Activated CD4-positive, alpha-beta memory T cell treated with anti-CD3 and anti-CD28 coated beads, Interleukin-2, amount 10 ng/mL, durations not matched to agents 7 days and 5 days (primary cell): ENCODE measurements around the gene TRAF5. TPM values are rescaled to one million over a fixed set of nuclear protein-coding genes. Genes with fewer than 3 reads are reported as not detected.
"Not testable (repeated sequence)": the region's sequence is repeated elsewhere in the genome, so short reads cannot be mapped to it uniquely, and the experiment has no call there.

Experiments used
- CTCF ChIA-PET: fragments of 350-600 bp; sonication (Branson Sonifier 250); formaldehyde crosslinking; loops from one replicate; lab custom pipeline; 2021; ENCODE audit warnings: antibody characterized with exemption, inconsistent platforms; lab: Charles Lee
- POLR2A ChIA-PET: fragments of 350-600 bp; sonication (Branson Sonifier 250); formaldehyde crosslinking; loops from one replicate; lab custom pipeline; 2021; ENCODE audit warnings: antibody characterized with exemption; lab: Charles Lee
- DNase-seq: peaks from one replicate; pipeline ENCODE4 v3.0.0-alpha.2; 2020
- H3K27ac Mint-ChIP-seq: one replicate; pipeline ENCODE4 v1.8.0; 2021; ENCODE audit warnings: mild to moderate bottlenecking, mixed read lengths
- H3K27me3 Mint-ChIP-seq: one replicate; pipeline ENCODE4 v1.8.0; 2021; ENCODE audit warnings: mixed read lengths
- H3K36me3 Mint-ChIP-seq: one replicate; pipeline ENCODE4 v1.8.0; 2021; ENCODE audit warnings: low read depth, mixed read lengths
- H3K4me1 Mint-ChIP-seq: one replicate; pipeline ENCODE4 v1.8.0; 2021; ENCODE audit warnings: mixed read lengths
- H3K4me3 Mint-ChIP-seq: one replicate; pipeline ENCODE4 v1.8.0; 2021; ENCODE audit warnings: mild to moderate bottlenecking, mixed read lengths
- H3K9me3 Mint-ChIP-seq: one replicate; pipeline ENCODE4 v1.8.0; 2021; ENCODE audit warnings: mixed read lengths
- total RNA-seq, 2 experiments: library from RNA; stranded (reverse); gene quantifications; one replicate each; pipeline ENCODE4 v1.2.3, GENCODE V29; 2021

TRAF5 gene
- total RNA-seq, 2 experiments from 2014 or later, result 67.9 to 68.4 TPM

GRCh38 chr1:211318576-211319280 is 7.9 kb upstream of the TRAF5 start:
- H3K9me3 Mint-ChIP-seq, result no peaks in the 10 kb centered on the region
- POLR2A ChIA-PET, result interaction anchor here (0.5 to 1.6 kb wide), 2 partner anchors 8 to 13 kb away, joined by 3 to 4 read pairs; partner anchors contain the start of gene TRAF5
- no peak overlapping the region for H3K27ac Mint-ChIP-seq
- peaks cover 19% of the 10 kb centered on the region for H3K36me3 Mint-ChIP-seq
- H3K27me3 Mint-ChIP-seq, result no peaks in the 10 kb centered on the region
- peaks cover 27% of the 10 kb centered on the region for H3K4me1 Mint-ChIP-seq
- H3K4me3 Mint-ChIP-seq, result no peak overlapping the region
- CTCF ChIA-PET, result interaction anchor here (1.1 kb wide), 2 partner anchors 28 to 60 kb away, joined by 3 read pairs; no protein-coding TSS in a partner anchor
- no peak for DNase-seq

- H3K4me1 Mint-ChIP-seq, result peaks cover 32% of the 10 kb centered on the region
- DNase-seq, result no peak
- CTCF ChIA-PET, result no interaction called here
- H3K9me3 Mint-ChIP-seq, result no peaks in the 10 kb centered on the region
- H3K4me3 Mint-ChIP-seq, result no peak overlapping the region
- no peak overlapping the region for H3K27ac Mint-ChIP-seq
- H3K27me3 Mint-ChIP-seq, result no peaks in the 10 kb centered on the region
- H3K36me3 Mint-ChIP-seq, result peaks cover 12% of the 10 kb centered on the region
- POLR2A ChIA-PET, result no interaction called here
These were observed 6.7 kb upstream of the TRAF5 start for GRCh38 chr1:211319892-211320291.

GRCh38 chr1:211320980-211321379 is 5.7 kb upstream of the TRAF5 start:
- no peaks in the 10 kb centered on the region for H3K27me3 Mint-ChIP-seq
- H3K4me3 Mint-ChIP-seq, result no peak overlapping the region
- H3K9me3 Mint-ChIP-seq, result no peaks in the 10 kb centered on the region
- POLR2A ChIA-PET, result no interaction called here
- CTCF ChIA-PET, result interaction anchor here (0.7 to 6.2 kb wide), 4 partner anchors 15 to 193 kb away, joined by 3 to 55 read pairs (median 4); no protein-coding TSS in a partner anchor
- H3K36me3 Mint-ChIP-seq, result peaks cover 11% of the 10 kb centered on the region
- DNase-seq, result no peak
- H3K4me1 Mint-ChIP-seq, result peaks cover 41% of the 10 kb centered on the region
- H3K27ac Mint-ChIP-seq, result no peak overlapping the region

- H3K4me3 Mint-ChIP-seq, H3K27me3 Mint-ChIP-seq, H3K27ac Mint-ChIP-seq, H3K9me3 Mint-ChIP-seq, DNase-seq, POLR2A ChIA-PET: not testable (repeated sequence)
- CTCF ChIA-PET, result interaction anchor here (0.7 to 6.2 kb wide), 4 partner anchors 61 to 1430 kb away, joined by 3 to 55 read pairs (median 4); no protein-coding TSS in a partner anchor
- Mint-ChIP-seq H3K4me1 (peaks cover 45% of the 10 kb centered on the region), H3K36me3 (peaks cover 15% of the 10 kb centered on the region)
These were observed 5.0 kb upstream of the TRAF5 start for GRCh38 chr1:211321646-211322045.

GRCh38 chr1:211323156-211324063 is 3.2 kb upstream of the TRAF5 start:
- Mint-ChIP-seq H3K9me3 (no peaks in the 10 kb centered on the region), H3K36me3 (peaks cover 7% of the 10 kb centered on the region), H3K27me3 (no peaks in the 10 kb centered on the region), H3K4me3 (no peak overlapping the region), H3K27ac (no peak overlapping the region), H3K4me1 (peaks cover 52% of the 10 kb centered on the region)
- POLR2A ChIA-PET, result interaction anchor here (0.6 to 1.4 kb wide), 6 partner anchors 9 to 155 kb away, joined by 3 to 5 read pairs (median 4); no protein-coding TSS in a partner anchor
- DNase-seq, result peak; percentile 77
- CTCF ChIA-PET, result interaction anchor here (0.6 to 6.2 kb wide), 39 partner anchors 9 to 323 kb away, joined by 3 to 55 read pairs (median 5); no protein-coding TSS in a partner anchor

GRCh38 chr1:211324992-211325775 is 1.4 kb upstream of the TRAF5 start:
- H3K9me3 Mint-ChIP-seq, result no peaks in the 10 kb centered on the region
- peaks cover 65% of the 10 kb centered on the region for H3K4me1 Mint-ChIP-seq
- H3K27me3 Mint-ChIP-seq, result no peaks in the 10 kb centered on the region
- DNase-seq, result no peak
- CTCF ChIA-PET, result interaction anchor here (0.6 to 6.2 kb wide), 8 partner anchors 13 to 189 kb away, joined by 3 to 55 read pairs (median 4); no protein-coding TSS in a partner anchor
- H3K27ac Mint-ChIP-seq, result peak overlapping the region; percentile 92
- H3K36me3 Mint-ChIP-seq, result peaks cover 20% of the 10 kb centered on the region
- peak overlapping the region; percentile 65 for H3K4me3 Mint-ChIP-seq
- POLR2A ChIA-PET, result interaction anchor here (1.6 kb wide), 2 partner anchors 58 to 188 kb away, joined by 7 to 13 read pairs; no protein-coding TSS in a partner anchor

GRCh38 chr1:211326140-211326527 is 499 bp upstream of the TRAF5 start:
- Mint-ChIP-seq H3K4me3 (peak overlapping the region; percentile 87), H3K27ac (peak overlapping the region; percentile 92), H3K27me3 (no peaks in the 10 kb centered on the region), H3K9me3 (no peaks in the 10 kb centered on the region), H3K4me1 (peaks cover 68% of the 10 kb centered on the region), H3K36me3 (peaks cover 30% of the 10 kb centered on the region)
- ChIA-PET CTCF (interaction anchor here (0.7 to 6.2 kb wide), 9 partner anchors 10 to 188 kb away, joined by 3 to 55 read pairs (median 4); no protein-coding TSS in a partner anchor), POLR2A (interaction anchor here (0.8 to 5.2 kb wide), 7 partner anchors 12 to 187 kb away, joined by 3 to 60 read pairs (median 7); no protein-coding TSS in a partner anchor)
- DNase-seq, result no peak

- H3K4me1 Mint-ChIP-seq, result peaks cover 69% of the 10 kb centered on the region
- H3K4me3 Mint-ChIP-seq, result peak overlapping the region; percentile 88
- peak; percentile 47 for DNase-seq
- H3K27ac Mint-ChIP-seq, result peak overlapping the region; percentile 92
- no peaks in the 10 kb centered on the region for H3K9me3 Mint-ChIP-seq
- CTCF ChIA-PET, result interaction anchor here (0.7 to 2.5 kb wide), 12 partner anchors 9 to 708 kb away, joined by 3 to 9 read pairs (median 4); partner anchors contain the start of genes DTL, INTS7 and RCOR3
- no peaks in the 10 kb centered on the region for H3K27me3 Mint-ChIP-seq
- peaks cover 35% of the 10 kb centered on the region for H3K36me3 Mint-ChIP-seq
- POLR2A ChIA-PET, result interaction anchor here (0.7 to 5.2 kb wide), 13 partner anchors 9 to 348 kb away, joined by 3 to 60 read pairs (median 5); partner anchors contain the start of genes NEK2 and RCOR3
These were observed 801 bp downstream of the TRAF5 start for GRCh38 chr1:211327346-211327921.

GRCh38 chr1:211328084-211328694 is 1.6 kb downstream of the TRAF5 start:
- peaks cover 37% of the 10 kb centered on the region for H3K36me3 Mint-ChIP-seq
- H3K4me3 Mint-ChIP-seq, result peak overlapping the region; percentile 88
- DNase-seq, result no peak
- H3K27ac Mint-ChIP-seq, result peak overlapping the region; percentile 92
- POLR2A ChIA-PET, result interaction anchor here (0.5 to 5.2 kb wide), 12 partner anchors 10 to 186 kb away, joined by 3 to 60 read pairs (median 6); partner anchors contain the start of gene RCOR3
- H3K9me3 Mint-ChIP-seq, result no peaks in the 10 kb centered on the region
- peaks cover 73% of the 10 kb centered on the region for H3K4me1 Mint-ChIP-seq
- no peaks in the 10 kb centered on the region for H3K27me3 Mint-ChIP-seq
- CTCF ChIA-PET, result interaction anchor here (1.1 to 2.5 kb wide), 10 partner anchors 10 to 370 kb away, joined by 3 to 13 read pairs (median 5); partner anchors contain the start of gene RCOR3

- Mint-ChIP-seq H3K4me3 (peak overlapping the region; percentile 88), H3K27ac (peak overlapping the region; percentile 92), H3K4me1 (peaks cover 71% of the 10 kb centered on the region), H3K9me3 (no peaks in the 10 kb centered on the region), H3K36me3 (peaks cover 42% of the 10 kb centered on the region), H3K27me3 (no peaks in the 10 kb centered on the region)
- no peak for DNase-seq
- POLR2A ChIA-PET, result interaction anchor here (1.0 to 5.2 kb wide), 8 partner anchors 9 to 185 kb away, joined by 3 to 60 read pairs (median 6); no protein-coding TSS in a partner anchor
- CTCF ChIA-PET, result interaction anchor here (1.5 to 2.5 kb wide), 3 partner anchors 10 to 185 kb away, joined by 5 to 13 read pairs (median 9); no protein-coding TSS in a partner anchor
These were observed 2.3 kb downstream of the TRAF5 start for GRCh38 chr1:211328866-211329475.
